CD4-positive, alpha-beta memory T cell (primary cell): Measurements from ENCODE around the gene FUZ. TPM values are rescaled to one million over a fixed set of nuclear protein-coding genes. Genes with fewer than 3 reads are reported as not detected.
A peak's percentile ranks its signal among the peaks of the same experiment; 100 is the strongest.

Source experiments
- CTCF ChIA-PET: fragments of 350-600 bp; sonication (Branson Sonifier 250); formaldehyde crosslinking; loops from one replicate; lab custom pipeline; 2021; ENCODE audit warnings: inconsistent platforms; ENCODE audit not compliant: partially characterized antibody; lab: Charles Lee
- POLR2A ChIA-PET: fragments of 350-600 bp; sonication (Branson Sonifier 250); formaldehyde crosslinking; loops from one replicate; lab custom pipeline; 2021; ENCODE audit not compliant: partially characterized antibody; lab: Charles Lee
- DNase-seq, 5 donors: peaks; one replicate each; pipeline versions ENCODE4 v3.0.0 to v3.0.0-alpha.2; 2020 to 2022; ENCODE audit warnings: mixed read lengths in 1 of 5
- H3K27ac ChIP-seq: one replicate; pipeline ENCODE4 v1.7.0; 2013; ENCODE audit warnings: low read depth, low read length
- H3K27me3 ChIP-seq: 2 replicates; pipeline ENCODE4 v1.7.0; 2013; ENCODE audit warnings: mild to moderate bottlenecking, low read length, moderate library complexity; ENCODE audit not compliant: insufficient read depth
- H3K36me3 ChIP-seq: 2 replicates; pipeline ENCODE4 v1.7.0; 2013; ENCODE audit warnings: mild to moderate bottlenecking, low read length, moderate library complexity; ENCODE audit not compliant: insufficient read depth
- H3K4me1 ChIP-seq: 2 replicates; pipeline ENCODE4 v1.7.0; 2013; ENCODE audit warnings: mild to moderate bottlenecking, low read length, moderate library complexity; ENCODE audit not compliant: insufficient read depth
- H3K4me3 ChIP-seq, 2 donors: one replicate each; pipeline ENCODE4 v1.7.0; 2013; ENCODE audit warnings: low read length in 2 of 2, mild to moderate bottlenecking in 1 of 2
- H3K9me3 ChIP-seq, 2 donors: one replicate each; pipeline ENCODE4 v1.7.0; 2013; ENCODE audit warnings: low read length in 2 of 2, control low read depth in 1 of 2; ENCODE audit not compliant: control insufficient read depth in 1 of 2
- H3K27ac Mint-ChIP-seq, 7 donors: one replicate each; pipeline ENCODE4 v1.8.0; 2020 to 2021; ENCODE audit warnings: mixed read lengths in 7 of 7, mild to moderate bottlenecking in 6 of 7, inconsistent platforms in 3 of 7, moderate library complexity in 3 of 7
- H3K27me3 Mint-ChIP-seq, 2 donors: one replicate each; pipeline ENCODE4 v1.8.0; 2020 to 2021; ENCODE audit warnings: mixed read lengths in 2 of 2
- H3K36me3 Mint-ChIP-seq, 2 donors: one replicate each; pipeline ENCODE4 v1.8.0; 2020 to 2021; ENCODE audit warnings: mixed read lengths in 2 of 2, inconsistent platforms in 1 of 2, mild to moderate bottlenecking in 1 of 2
- H3K4me1 Mint-ChIP-seq, 4 donors: one replicate each; pipeline ENCODE4 v1.8.0; 2020 to 2021; ENCODE audit warnings: mixed read lengths in 4 of 4, mild to moderate bottlenecking in 1 of 4
- H3K4me3 Mint-ChIP-seq, 8 donors: one replicate each; pipeline ENCODE4 v1.8.0; 2020 to 2021; ENCODE audit warnings: mixed read lengths in 8 of 8, mild to moderate bottlenecking in 7 of 8, moderate library complexity in 6 of 8, inconsistent platforms in 3 of 8
- H3K9me3 Mint-ChIP-seq, 8 donors: one replicate each; pipeline ENCODE4 v1.8.0; 2020 to 2021; ENCODE audit warnings: mixed read lengths in 8 of 8, mild to moderate bottlenecking in 5 of 8, inconsistent platforms in 3 of 8, moderate library complexity in 1 of 8
- intact Hi-C: fragments of 100-400 bp; cut with micrococcal nuclease; formaldehyde crosslinking; loops from one replicate; pipeline ENCODE4 v1.15.1; 2023
- polyA plus RNA-seq, 2 donors: library from polyadenylated mRNA; unstranded; fragments of 300-500 nt; fragmentation: Illumina TruSeq; gene quantifications; one replicate each; pipeline ENCODE4 v1.2.3, GENCODE V29; 2021
- total RNA-seq, 2 experiments: library from RNA; stranded (reverse); gene quantifications; one replicate each; pipeline ENCODE4 v1.2.3, GENCODE V29; 2021

The FUZ gene, protein sequence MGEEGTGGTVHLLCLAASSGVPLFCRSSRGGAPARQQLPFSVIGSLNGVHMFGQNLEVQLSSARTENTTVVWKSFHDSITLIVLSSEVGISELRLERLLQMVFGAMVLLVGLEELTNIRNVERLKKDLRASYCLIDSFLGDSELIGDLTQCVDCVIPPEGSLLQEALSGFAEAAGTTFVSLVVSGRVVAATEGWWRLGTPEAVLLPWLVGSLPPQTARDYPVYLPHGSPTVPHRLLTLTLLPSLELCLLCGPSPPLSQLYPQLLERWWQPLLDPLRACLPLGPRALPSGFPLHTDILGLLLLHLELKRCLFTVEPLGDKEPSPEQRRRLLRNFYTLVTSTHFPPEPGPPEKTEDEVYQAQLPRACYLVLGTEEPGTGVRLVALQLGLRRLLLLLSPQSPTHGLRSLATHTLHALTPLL
- total RNA-seq (10 to 100 TPM; 22.4 to 24.1 TPM), polyA plus RNA-seq (1 to 10 TPM; 4.9 to 7.4 TPM)

DNA sequence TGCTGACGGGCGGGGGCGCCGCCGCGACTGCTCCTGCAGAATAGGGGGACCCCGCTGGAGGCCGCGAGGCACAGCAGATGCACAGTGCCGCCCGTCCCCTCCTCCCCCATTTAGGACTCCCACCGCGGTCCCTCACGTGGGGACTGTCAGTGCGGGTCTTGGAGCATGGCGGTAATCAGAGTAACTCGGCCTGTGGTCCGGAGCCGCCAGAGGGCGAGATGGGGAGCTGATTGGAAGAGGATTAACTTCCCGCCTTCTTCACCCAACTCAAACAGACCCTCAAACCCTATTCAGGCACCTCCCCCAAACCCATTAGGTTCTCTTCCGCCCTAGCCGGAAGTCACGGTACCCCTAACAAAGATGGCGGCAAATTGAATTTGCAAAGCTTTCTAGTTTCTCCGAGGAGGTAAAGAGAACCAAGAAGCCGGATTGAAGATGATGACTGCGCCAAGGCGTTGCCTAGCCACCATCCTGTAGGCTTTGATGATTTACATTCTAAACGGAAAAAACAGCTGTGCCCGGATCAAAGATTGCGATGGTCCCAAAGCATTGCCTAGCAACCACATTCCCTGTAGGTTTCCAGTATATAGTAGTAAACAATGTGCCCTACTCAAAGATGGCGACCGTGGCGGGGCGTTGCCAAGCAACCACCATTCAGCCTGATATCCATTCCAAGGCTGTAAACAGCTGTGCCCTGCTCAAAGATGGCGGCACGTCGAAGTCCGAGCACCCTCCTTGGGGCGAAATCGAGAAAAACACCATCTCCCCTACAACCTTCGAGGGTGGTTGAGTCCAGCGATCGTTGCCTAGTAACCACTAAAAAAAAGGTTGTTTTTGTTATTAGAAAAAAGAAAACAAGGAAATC, at the start of gene FUZ:
FUZ (minus strand) TSS at position 296 of the 865 bp plus-strand sequence; CDS start at position 110, 186 bp downstream.
- Histone ChIP-seq H3K4me1 (peaks cover 40% of the 10 kb centered on the region), H3K36me3 (no peaks in the 10 kb centered on the region), H3K27me3 (no peaks in the 10 kb centered on the region), H3K4me3 (peak within 1 kb of the TSS; percentile 94 to 98), H3K9me3 (no peaks in the 10 kb centered on the region), H3K27ac (peak within 1 kb of the TSS; percentile 98)
- H3K36me3 Mint-ChIP-seq = peaks cover 0 to 15% of the 10 kb centered on the region in 2 donors
- H3K4me1 Mint-ChIP-seq = peaks cover 20 to 55% (median 39%) of the 10 kb centered on the region in 4 donors
- no peaks in the 10 kb centered on the region for H3K27me3 Mint-ChIP-seq
- H3K27ac Mint-ChIP-seq = peak within 1 kb of the TSS; percentile 99 to 100 (median 100)
- intact Hi-C loops = loop anchor here (1.0 kb wide), 5 partner anchors 37 to 96 kb away; partner anchors contain the start of genes AKT1S1 and TBC1D17
- ChIA-PET POLR2A (interaction anchor here (0.8 to 3.6 kb wide), 20 partner anchors 8 to 941 kb away, joined by 3 to 53 read pairs (median 4); partner anchors contain the start of genes AKT1S1, ALDH16A1, AP2A1 and GYS1), CTCF (interaction anchor here (1.0 to 1.2 kb wide), 2 partner anchors 55 to 173 kb away, joined by 3 to 4 read pairs; partner anchors contain the start of genes PNKP and RRAS)
- DNase-seq = peak; percentile 92 to 98 (median 94)
- peaks cover 0 to 5% (median 0%) of the 10 kb centered on the region in 8 donors for H3K9me3 Mint-ChIP-seq
- peak within 1 kb of the TSS; percentile 90 to 99 (median 96) for H3K4me3 Mint-ChIP-seq

DNA sequence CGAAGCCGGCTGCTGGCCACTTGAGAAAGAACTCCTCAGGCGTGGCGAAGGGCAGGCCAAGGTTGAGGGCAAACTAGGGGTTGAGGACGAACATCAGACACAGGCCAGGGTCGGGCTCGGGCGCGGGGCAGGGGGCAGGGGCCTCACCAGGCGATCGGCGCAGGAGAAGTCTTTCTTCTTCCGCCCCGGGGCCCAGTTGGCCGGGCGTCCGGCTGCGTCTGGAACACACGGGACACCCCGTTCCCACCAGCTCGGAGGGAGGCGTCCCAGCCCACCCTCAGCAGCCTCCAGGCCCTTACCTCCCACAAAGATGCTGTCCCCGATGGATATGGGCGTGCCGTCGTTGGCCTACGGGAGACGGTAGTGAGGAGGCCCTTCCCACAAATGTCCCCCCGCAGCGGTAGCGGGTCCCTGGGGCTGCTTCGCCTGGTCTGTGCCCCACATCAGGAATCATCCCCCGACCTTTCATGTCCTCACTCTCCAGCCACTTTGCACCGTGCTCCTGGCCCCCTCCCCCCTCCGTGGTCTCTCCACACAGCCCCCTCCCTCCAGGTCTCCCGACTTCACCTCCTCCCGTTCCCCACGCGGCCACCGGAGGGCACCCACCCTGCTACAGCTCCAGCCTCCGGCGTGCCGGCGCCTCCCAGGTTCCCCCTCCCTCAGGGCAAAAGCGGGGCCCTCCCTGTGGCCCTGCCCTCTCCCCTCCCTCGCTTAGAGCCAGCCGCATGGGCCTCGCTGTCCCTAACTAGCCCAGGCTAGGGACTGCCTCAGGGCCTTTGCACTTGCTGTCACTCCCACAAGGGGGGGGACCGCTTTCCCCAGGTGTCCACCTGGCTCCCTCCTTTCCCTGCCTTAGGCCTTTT, 49.5 kb upstream of the FUZ start:
- Histone ChIP-seq H3K36me3 (peaks cover 31% of the 10 kb centered on the region), H3K4me3 (no peak overlapping the region), H3K9me3 (no peaks in the 10 kb centered on the region), H3K4me1 (peaks cover 22% of the 10 kb centered on the region), H3K27ac (no peak overlapping the region), H3K27me3 (no peaks in the 10 kb centered on the region)
- Mint-ChIP-seq H3K27me3 (no peaks in the 10 kb centered on the region), H3K27ac (peak overlapping the region in 3 of 7 donors; percentile 64 to 69 (median 68)), H3K36me3 (peaks cover 4 to 48% of the 10 kb centered on the region in 2 donors), H3K4me3 (no peak overlapping the region), H3K4me1 (peaks cover 4 to 36% (median 18%) of the 10 kb centered on the region in 4 donors), H3K9me3 (no peaks in the 10 kb centered on the region)
- intact Hi-C loops = no loop called here
- ChIA-PET CTCF (no interaction called here), POLR2A (interaction anchor here (9.1 kb wide), 1 partner anchor 9 kb away, joined by 173 read pairs; the partner anchor contains the start of gene PTOV1)
- DNase-seq = peak in 1 of 5 donors; percentile 39

DNA sequence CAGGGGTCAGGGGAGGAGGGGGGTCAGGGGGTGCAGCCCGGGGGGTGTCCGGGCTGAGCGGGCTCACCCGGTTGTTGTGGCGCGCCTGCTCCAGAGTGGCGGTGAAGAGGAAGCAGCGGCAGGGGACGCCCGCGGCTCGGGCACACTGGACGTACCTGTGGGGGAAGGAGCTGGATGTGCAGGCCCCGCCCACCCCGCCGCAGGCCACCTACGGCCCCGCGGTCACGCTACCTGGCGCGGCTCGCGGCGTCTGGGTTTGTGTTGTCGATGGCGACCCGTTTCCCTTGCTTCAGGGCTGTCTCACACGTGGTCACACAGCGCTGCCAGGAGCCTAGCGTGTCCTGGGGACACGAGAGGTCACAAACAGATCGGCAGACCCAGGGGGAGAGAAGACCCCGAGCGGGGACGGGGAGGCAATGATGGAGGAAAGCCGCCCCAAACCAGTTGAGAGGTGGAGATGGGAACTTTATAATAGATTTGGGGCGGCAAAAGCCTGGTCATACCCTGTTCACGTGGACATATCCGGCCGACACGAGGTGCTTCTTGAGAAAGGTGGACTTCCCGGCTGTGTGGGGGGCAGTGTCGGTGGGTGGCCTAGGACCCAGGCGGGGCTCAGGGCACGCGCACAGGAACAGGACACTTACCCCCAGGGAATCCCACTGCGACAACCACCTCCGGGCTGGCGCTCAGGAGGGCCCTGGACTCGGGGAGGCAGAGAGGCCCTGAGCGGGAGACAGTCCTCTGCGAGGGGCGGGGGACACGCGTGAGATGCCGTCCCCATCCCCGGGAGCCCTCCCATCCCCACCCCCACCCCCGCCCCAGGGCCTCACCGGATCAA, 48.7 kb upstream of the FUZ start:
- Mint-ChIP-seq H3K27me3 (no peaks in the 10 kb centered on the region), H3K4me1 (peaks cover 4 to 27% (median 14%) of the 10 kb centered on the region in 4 donors), H3K4me3 (no peak overlapping the region), H3K27ac (peak overlapping the region in 1 of 7 donors; percentile 17), H3K9me3 (no peaks in the 10 kb centered on the region), H3K36me3 (peaks cover 4 to 43% of the 10 kb centered on the region in 2 donors)
- intact Hi-C loops = no loop called here
- ChIA-PET POLR2A (interaction anchor here (1.1 to 1.4 kb wide), 2 partner anchors 11 to 14 kb away, joined by 3 to 4 read pairs; partner anchors contain the start of gene PTOV1), CTCF (no interaction called here)
- Histone ChIP-seq H3K9me3 (no peaks in the 10 kb centered on the region), H3K27me3 (no peaks in the 10 kb centered on the region), H3K27ac (no peak overlapping the region), H3K36me3 (peaks cover 31% of the 10 kb centered on the region), H3K4me3 (no peak overlapping the region), H3K4me1 (peaks cover 20% of the 10 kb centered on the region)
- DNase-seq = peak in 1 of 5 donors; percentile 33

DNA sequence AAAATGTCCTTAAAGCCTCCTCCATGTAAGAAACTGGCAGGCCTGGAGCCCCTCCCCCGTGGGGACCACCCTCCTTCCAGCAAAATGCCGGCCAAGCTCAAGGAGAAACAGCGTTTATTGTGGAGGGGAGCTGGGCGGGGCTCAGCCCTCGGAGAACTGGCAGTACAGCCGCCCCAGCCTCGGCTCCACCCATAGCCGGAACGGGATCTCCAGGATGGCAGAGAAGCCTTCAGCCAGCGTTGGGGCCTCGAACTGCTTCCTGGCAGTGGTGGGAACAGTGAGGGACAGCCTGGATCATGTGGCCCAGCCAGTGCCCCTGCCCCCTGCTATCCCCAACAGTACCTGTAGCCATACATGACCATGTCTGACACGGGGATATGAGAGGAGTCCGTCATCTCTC, 48.0 kb upstream of the FUZ start:
- Histone ChIP-seq H3K9me3 (no peaks in the 10 kb centered on the region), H3K4me1 (peaks cover 13% of the 10 kb centered on the region), H3K27ac (no peak overlapping the region), H3K27me3 (no peaks in the 10 kb centered on the region), H3K4me3 (no peak overlapping the region), H3K36me3 (peaks cover 31% of the 10 kb centered on the region)
- Mint-ChIP-seq H3K4me3 (no peak overlapping the region), H3K9me3 (no peaks in the 10 kb centered on the region), H3K27me3 (no peaks in the 10 kb centered on the region), H3K36me3 (peaks cover 4 to 37% of the 10 kb centered on the region in 2 donors), H3K4me1 (peaks cover 4 to 21% (median 8%) of the 10 kb centered on the region in 4 donors), H3K27ac (no peak overlapping the region)
- intact Hi-C loops = no loop called here
- POLR2A ChIA-PET = interaction anchor here (1.1 to 1.4 kb wide), 2 partner anchors 10 to 13 kb away, joined by 3 to 4 read pairs; partner anchors contain the start of gene PTOV1
- CTCF ChIA-PET = no interaction called here
- DNase-seq = peak in 1 of 5 donors; percentile 27

DNA sequence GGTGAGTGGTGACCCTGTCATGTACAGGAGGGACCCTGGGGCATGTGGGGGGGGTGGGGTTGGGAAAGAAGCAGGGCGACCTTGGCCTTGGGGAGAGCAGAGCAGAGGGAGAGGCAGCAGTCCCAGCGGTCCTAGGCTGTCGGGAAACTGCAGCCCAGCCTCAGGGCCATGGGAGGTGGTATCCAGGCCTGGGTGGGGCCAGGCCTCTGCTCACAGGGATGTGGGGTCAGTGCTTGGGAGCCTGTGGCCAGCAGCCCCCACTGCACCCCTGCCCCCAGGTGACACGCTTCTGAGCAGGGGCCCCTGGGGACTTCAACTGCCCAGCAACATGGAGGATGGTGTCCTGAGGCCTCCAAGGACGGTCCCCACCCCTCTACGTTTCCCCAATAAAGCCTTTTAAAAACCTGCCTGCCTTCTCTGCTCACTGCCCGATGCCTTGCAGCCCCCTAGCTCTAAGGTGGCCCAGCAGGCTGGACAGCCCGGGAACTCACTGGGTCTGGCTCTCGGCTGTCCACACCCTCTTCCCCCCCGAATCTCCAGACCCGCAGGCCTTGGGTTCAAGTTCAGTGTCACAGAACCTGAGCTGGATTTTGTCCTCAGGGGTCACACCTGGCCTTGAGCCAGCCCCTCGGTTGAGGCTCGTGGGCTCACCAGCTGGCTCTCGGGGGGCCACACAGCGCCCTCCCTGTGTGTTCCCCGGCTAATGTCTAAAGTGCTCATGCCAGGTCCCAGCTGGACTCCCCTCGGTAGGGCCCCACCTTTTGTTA, 47.4 kb upstream of the FUZ start:
- H3K27ac Mint-ChIP-seq = no peak overlapping the region
- no peaks in the 10 kb centered on the region for H3K9me3 Mint-ChIP-seq
- H3K27ac ChIP-seq = no peak overlapping the region
- H3K4me3 Mint-ChIP-seq = no peak overlapping the region
- peaks cover 31% of the 10 kb centered on the region for H3K36me3 ChIP-seq
- peaks cover 3 to 15% (median 6%) of the 10 kb centered on the region in 4 donors for H3K4me1 Mint-ChIP-seq
- peaks cover 7% of the 10 kb centered on the region for H3K4me1 ChIP-seq
- no peaks in the 10 kb centered on the region for H3K27me3 Mint-ChIP-seq
- H3K27me3 ChIP-seq = no peaks in the 10 kb centered on the region
- DNase-seq = no peak
- no peaks in the 10 kb centered on the region for H3K9me3 ChIP-seq
- CTCF ChIA-PET = no interaction called here
- intact Hi-C loops = no loop called here
- H3K4me3 ChIP-seq = no peak overlapping the region
- POLR2A ChIA-PET = interaction anchor here (1.1 to 1.4 kb wide), 2 partner anchors 10 to 12 kb away, joined by 3 to 4 read pairs; partner anchors contain the start of gene PTOV1
- H3K36me3 Mint-ChIP-seq = peaks cover 4 to 40% of the 10 kb centered on the region in 2 donors
